Nucleus accumbens (tissue), 56 donors: ENCODE results near the gene HAUS5.
"Not testable (repeated sequence)": the region's sequence is repeated elsewhere in the genome, so short reads cannot be mapped to it uniquely, and the experiment has no call there.

Experiments
- DNase-seq, 56 donors: peaks; one replicate each; lab custom pipeline; 2025; lab: John Stamatoyannopoulos, UW

Gene HAUS5, protein sequence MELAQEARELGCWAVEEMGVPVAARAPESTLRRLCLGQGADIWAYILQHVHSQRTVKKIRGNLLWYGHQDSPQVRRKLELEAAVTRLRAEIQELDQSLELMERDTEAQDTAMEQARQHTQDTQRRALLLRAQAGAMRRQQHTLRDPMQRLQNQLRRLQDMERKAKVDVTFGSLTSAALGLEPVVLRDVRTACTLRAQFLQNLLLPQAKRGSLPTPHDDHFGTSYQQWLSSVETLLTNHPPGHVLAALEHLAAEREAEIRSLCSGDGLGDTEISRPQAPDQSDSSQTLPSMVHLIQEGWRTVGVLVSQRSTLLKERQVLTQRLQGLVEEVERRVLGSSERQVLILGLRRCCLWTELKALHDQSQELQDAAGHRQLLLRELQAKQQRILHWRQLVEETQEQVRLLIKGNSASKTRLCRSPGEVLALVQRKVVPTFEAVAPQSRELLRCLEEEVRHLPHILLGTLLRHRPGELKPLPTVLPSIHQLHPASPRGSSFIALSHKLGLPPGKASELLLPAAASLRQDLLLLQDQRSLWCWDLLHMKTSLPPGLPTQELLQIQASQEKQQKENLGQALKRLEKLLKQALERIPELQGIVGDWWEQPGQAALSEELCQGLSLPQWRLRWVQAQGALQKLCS

DNA sequence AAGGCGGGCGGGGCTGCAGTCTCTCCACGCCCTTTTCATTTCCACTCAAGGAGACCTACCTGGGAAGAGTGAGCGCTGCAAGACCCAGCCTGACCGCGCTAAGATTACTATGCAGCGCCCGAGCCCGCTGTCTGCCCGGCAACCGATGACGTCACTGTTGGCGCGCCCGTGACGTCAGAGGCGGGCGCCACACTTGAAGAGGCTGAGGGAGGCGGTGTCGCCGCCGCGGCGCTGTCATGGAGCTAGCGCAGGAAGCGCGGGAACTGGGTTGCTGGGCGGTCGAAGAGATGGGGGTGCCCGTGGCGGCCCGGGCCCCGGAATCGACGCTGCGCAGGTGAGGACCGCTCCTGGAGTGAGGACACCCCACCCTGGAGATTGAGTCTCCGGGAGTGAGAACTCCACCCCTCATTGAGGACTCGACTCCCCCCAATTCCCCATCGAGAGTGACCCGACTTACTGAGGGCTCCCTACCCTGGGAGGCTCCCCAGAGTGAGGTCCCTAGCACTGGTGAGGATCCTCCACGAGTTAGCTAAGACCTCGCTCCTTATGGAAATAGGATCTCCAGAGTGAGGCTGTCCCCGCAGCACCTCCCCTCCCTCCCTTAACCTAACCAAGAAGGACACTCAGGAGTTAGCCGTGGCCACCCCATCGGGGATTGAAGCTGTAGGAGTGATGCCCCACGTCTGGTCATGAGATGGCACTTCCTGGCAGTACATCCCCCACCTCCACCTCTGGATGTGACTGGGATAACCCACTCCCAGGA is at the start of gene HAUS5:
TSS of gene HAUS5 (plus strand) at position 177 of the 763 bp plus-strand sequence. CDS start at position 237, 60 bp downstream.
- DNase-seq: peak; percentile 30 to 95 (median 83)

DNA sequence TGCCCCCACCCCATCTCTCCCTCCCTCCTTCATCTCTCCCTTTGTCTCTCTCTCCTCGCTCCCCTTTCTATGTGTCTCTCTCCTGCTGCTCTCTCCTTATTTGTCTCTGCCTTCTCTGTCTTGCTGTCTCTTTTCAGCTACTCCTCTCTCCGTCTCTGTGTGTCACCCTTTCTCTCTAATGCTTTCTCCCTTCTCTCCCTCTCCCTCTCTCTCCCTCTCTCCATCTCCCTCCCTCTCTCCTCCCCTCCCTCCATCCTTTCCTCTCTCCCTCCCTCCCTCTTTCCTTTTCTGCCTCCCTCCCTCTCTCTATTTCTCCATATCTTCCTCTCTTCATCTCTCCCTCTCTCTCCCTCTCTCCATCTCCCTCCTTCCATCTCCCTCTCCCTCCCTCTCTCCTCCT is 49.8 kb upstream of the HAUS5 start:
- DNase-seq: no peak

DNA sequence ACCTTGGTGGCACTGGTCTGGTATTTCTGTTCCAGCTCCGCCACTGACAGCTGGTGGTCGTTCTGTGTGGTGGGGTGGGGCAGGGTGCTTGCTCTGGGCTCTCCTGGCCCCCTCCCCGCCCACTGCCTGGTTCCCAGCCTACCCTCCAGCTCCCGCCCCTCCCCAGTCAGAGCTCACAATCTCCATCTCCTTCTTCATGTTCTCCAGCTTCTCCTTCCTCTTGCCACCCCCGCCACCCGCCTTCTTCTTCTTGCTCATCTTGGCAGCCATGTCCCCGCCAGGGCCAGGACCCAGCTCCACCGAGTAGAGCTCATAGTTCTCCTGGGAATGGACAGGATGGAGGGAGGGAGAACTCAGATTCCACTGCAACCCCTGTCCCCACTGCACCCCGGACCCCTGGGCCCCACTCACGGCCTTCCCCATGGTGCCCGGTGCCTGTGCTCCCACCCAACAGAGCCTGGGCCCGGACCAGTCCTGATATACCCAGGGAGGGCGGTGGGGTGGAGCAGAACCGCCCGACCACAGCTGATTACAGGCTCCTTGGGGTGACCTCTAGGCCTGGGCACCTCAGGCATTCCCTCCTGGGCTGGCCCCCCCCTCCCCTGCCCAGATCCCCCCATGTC is 49.2 kb upstream of the HAUS5 start, which contains the start of gene ATP4A:
TSS of gene ATP4A (minus strand) at position 452 of the 623 bp plus-strand sequence. CDS start at position 423, 29 bp downstream.
- no peak for DNase-seq

DNA sequence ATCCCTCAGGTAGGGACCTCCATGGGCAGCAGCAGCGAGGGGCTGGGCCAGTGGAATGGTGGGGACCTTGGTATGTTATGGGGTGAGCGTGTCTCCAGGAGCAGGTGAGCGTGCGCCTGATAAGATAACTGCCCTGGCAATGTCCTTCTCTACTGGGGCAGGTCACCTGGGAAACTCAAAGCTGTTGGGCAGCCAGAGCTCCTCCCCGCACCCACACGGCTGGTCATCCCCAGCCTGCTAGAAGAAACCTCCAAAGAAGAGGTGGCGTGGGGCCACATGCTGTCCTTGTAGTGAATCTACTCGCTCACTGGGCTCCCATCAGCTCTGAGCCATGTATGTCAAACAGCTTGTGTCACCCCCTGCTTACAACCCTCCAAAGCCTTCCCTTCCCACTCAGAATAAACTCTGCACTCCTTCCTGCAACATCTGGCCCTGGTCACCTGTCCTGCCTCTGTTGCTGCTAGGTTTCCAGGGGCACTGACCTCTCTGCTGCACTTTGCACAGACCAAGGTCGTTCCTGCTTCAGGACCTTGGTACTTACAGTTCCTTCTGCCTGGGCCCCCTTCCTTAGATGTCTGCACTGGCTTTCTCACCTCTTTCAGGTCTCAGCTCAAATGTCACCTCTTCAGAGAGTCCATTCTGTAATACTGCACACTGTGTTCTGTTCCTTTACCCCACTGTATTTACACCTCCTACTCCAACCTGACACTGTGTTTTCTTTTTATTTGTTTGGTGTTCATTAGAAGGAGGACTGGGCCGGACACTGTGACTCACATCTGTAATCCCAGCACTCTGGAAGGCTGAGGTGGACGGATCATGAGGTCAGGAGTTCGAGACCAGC is 47.3 kb upstream of the HAUS5 start:
- no peak for DNase-seq

DNA sequence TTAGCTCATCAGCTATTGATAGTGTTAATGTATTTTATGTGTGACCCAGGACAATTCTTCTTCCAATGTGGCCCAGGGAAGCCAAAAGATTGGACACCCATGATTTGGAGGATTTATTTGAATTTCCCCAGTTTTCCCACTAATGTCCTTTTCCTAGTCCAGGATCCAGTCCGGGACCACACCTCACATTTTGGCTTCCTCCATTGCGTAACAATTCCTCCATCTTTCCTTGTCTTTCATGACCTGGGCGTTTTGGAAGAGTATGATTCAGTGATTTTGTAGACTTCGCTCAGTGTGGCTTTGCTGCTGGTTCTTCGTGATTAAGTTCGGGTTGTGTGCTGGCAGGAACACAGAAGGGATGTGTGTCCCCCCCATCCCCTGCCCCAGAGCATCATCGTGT is 45.8 kb upstream of the HAUS5 start:
- no peak for DNase-seq

DNA sequence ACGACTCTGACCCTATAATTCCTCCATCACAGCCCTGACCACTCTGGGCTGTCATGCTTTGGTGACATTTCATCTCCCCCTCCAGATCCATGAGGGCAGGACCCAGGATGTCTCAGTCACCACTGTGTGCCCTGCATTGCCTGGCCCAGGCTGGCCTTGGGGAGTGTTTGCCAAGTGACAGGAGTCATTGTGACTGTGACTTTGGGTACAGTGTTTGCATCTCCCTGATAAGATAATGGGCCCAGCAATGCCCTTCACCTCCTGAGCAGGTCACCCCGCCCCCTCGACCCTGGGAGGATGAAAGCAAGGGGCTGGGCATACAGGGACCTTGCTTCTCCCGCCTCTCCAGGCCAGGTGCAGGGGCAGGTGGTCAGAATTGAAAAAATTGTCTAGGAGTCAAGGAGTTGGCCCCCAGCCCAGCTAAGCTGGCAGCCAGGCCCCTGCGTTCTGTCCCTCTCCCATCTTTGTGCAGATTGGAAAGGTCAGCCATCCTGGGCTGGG is 43.2 kb upstream of the HAUS5 start:
- no peak for DNase-seq

DNA sequence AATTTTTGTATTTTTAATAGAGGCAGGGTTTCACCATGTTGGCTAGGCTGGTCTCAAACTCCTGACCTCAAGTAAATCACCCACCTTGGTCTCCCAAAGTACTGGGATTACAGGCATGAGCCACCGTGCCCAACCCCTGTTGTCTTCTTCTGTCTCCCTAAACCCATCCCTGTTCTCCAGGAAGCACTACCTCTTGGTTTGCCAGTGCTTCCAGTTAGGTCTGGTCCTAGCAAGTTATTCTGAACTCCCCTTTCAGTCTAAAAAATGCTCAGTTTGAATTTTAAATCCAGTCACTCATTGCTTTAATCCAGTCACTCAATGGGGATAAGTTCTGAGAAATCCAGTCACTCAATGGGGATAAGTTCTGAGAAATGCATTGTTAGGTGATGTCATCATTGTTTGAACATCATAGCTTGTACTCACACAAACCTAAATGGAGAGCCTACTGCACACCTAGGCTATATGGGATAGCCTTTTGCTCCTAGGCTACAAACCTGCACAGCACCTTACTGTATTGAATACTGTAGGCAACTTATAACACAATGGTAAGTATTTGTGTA is 41.0 kb upstream of the HAUS5 start:
- DNase-seq: no peak

DNA sequence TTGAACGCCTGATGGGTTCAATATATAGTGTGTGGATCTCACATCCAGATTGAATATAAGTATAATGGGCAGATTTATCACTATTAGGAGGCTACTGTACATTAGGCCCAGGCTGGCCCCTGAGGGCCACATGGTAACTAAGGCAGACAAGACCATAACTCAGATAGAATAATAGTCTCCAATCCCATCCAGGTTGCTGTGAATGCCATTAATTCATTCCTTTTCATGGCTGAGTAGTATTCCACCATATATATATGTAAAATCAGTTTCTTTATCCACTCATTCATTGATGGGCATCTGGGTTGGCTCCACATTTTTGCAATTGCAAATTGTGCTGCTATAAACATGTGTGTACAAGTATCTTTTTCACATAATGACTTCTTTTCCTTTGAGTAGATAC is 34.6 kb upstream of the HAUS5 start:
- DNase-seq: no peak

DNA sequence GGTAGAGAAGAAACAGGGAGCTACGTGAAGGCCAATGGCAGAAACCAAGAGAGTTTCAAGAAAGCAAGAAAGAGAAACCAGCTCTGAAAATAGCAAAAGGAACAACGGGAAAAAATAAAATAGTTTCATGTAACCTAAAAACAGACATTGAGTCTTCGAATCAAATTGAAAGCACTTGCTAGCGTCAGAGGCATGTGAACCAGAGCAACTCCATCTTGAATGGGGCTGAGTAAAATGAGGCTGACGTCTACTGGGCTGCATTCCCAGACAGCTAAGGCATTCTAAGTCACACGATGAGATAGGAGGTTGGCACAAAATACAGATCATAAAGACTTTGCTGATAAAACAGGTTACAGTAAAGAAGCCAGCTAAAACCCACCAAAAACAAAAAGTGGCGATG is 33.8 kb upstream of the HAUS5 start:
- no peak for DNase-seq

DNA sequence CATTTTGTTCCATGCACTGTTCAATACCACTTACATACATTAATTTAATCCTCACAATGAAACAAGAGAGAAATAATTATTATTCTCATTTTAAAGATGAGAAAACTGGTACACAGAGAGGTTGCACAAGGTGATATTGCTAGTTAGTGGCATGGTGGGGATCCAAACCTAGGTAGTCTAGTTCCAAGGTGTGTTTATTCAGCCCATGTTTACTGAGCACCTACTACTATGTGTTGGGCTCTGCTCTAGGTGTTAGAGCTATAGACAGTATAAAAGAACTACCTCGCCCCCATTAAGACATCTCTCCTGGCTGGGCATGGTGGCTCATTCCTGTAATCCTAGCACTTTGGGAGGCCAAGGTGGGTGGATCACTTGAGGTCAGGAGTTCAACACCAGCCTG is 29.8 kb upstream of the HAUS5 start:
- DNase-seq: no peak

DNA sequence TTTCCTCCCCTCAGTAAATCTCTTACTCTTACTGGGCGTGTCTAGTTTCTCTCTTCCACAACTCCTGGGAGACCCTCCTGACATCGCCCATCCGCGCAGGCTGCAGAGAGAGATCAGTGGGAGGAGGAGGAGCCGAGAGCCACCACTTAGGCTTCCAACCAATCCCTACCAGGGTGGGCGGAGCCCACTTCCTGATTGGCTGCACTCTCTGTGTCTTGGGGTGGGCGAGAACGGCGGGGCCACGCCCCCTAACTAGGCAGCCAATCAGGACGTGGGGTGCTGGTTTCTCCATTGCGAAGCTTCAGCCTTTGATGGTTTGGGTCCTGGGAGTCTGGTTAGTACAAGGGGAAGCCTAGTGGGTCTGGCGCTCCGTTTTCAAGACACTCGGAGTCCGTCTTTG is 26.7 kb upstream of the HAUS5 start, which contains the start of gene PMIS2:
TSS of gene PMIS2 (plus strand) at position 326 of the 400 bp plus-strand sequence. CDS start 87 bp downstream, outside the sequence.
- peak in 2 of 56 donors; percentile 3 to 29 for DNase-seq

DNA sequence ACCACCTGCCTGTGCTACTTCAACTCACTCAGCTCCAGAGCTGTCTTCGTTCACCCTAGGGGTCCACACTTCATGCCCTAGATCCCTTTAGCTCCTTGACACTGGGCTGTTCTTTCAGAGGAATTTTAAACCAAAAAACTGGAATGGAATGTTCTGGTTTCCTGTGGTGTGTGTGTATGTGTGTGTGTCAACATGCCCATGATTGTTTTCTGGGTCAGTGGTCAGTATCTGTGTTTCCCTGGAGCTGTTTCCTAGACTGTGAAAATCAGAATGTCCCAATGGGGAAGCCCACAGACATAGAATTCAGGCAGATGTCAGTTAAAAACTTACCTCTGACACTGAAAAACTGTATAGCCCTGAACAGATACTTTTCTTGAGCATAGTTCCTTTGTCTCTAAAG is 25.2 kb upstream of the HAUS5 start:
- no peak for DNase-seq

DNA sequence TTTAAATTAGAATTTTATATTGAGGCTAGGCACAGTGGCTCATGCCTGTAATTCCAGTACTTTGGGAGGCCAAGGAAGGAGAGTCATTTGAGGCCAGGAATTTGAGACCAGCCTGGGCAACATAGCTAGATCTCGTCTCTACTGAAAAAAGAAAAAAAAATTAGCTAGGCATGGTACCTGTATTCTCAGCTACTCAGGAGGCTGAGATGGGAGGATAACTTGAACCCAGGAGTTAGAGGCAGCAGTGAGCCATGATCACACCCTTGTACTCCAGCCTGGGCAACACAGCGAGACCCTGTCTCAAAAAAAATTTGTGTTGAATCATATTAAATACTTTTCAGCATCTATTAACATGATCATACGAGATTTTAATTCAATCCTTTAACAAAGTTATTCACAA is 21.7 kb upstream of the HAUS5 start:
- no peak for DNase-seq

DNA sequence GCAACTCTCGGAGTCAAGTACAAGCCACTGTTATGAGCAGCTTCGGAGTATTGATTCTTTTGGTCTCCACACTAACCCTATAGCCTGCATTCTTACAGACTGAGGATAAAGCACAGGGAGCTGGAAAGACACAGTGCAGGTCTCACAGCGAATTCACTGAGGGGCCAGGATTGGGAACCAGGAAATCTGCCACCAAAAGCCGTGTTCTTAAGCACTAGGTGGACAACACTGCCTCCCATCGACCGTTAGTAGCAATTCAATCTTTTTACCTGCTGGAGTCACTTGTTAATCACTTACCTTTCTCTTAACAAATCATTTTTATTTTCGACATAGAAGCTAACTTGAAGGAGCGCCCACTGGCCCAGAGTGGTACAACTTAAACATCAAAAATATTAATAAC is 20.3 kb upstream of the HAUS5 start:
- peak in 3 of 56 donors; percentile 0 to 8 (median 0) for DNase-seq

DNA sequence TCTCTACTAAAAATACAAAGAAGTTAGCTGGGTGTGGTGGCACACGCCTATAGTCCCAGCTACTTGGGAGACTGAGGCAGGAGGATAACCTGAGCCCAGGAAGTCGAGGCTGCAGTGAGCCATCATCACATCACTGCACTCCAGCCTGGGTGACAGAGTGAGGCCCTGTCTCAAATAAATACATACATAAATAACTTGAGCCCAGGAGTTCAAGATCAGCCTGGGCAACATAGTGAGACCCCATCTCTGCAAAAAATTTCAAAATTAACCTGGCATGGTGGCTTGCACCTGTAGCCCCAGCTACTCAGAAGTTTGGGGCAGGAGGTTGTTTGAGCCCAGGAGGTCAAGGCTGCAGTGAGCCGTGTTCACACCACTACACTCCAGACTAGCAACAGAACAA is 17.5 kb upstream of the HAUS5 start:
- not testable (repeated sequence) for DNase-seq

DNA sequence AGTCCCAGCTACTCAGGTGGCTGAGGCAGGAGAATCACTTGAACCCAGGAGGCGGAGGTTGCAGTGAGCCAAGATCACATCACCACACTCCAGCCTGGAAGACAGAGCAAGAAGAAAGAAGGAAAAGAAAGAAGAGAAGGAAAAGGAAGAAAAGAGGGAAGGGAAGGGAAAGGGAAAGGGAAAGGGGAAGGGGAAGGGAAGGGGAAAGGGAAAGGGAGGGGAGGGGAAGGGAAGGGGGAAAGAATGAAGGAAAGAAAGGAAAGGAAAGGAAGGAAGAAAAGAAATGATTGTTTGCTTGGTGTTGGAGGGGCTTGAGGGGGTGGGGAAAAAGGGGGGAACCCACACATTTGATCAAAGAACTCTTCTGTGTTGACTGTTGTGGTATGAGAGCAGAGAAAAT is 16.6 kb upstream of the HAUS5 start:
- DNase-seq: no peak

DNA sequence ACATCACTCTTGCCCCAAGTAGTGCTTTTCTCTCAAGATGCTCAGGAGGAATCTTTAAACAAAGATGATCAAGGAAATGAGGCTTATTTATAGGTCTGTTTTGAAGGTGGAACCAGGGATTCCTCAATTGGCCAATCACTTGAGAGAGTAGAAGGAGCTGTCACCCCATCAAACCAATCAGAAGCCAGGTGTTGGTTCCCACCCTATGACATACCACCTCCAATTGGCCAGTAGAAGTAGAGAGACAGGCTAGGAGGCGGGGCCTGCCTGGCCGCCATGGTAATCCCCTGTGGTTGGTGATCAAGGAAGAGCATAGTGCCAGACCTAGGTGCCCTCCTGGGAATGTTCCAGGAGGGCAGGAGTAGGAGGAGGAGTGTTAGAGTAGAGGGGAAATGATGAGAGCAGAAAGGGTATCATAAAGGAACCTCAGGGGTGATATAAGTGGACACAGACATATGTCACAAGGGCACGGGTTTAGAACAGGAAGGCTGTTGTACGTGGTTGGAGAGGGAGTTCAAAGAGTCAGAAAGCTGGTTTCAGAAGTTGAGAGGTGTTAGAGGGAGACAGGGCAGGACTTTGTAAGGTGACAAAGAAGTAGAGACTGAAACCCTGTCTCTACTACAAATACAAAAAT is 16.1 kb upstream of the HAUS5 start:
- no peak for DNase-seq

DNA sequence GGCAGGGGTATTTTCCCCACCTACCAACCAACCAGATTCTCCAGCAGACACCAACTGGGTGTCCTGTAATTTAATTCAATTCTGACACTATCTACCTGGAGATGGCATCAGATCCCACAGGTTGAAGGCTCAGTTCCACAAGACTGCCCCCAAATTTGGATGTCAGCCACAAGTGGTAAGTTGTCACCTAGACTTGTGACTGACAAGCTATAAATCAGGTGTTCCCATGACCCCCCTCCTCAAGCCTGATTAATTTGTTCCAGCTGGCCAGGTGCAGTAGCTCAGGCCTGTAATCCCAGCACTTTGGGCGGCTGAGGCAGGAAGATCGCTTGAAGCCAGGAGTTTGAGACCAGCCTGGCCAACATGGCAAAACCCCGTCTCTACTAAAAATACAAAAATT is 10.6 kb upstream of the HAUS5 start:
- DNase-seq: no peak

DNA sequence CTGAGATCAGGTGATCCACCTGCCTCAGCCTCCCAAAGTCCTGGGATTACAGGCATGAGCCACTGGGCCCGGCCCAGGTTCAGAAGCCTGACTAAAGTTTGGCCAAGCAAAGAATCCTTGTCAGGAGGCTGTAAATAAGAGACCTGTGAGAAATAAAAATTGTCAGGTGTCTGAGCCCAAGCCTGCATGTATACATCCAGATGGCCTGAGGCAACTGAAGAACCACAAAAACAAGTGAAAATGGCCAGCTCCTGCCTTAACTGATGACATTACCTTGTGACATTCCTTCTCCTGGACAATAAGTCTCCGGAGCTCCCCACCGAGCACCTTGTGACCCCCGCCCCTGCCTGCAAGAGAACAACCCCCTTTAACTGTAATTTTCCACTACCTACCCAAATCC is 8.1 kb upstream of the HAUS5 start:
- DNase-seq: not testable (repeated sequence)
